Stomach (tissue), 4 donors: ENCODE results near the gene CSNK1E.

Experiments used
- CTCF ChIP-seq, 7 experiments: fragments of 450-650 bp in 4 of 7; fragments of 200-600 bp in 3 of 7; sonication (generic) in 3 of 7; IDR thresholded peaks; one replicate each; pipeline ENCODE4 v1.5.1; 2016 to 2019; ENCODE audit warnings: antibody characterized with exemption in 7 of 7, control low read depth in 2 of 7, mild to moderate bottlenecking in 1 of 7
- EP300 ChIP-seq: sonication (generic); formaldehyde crosslinking; IDR thresholded peaks from one replicate; pipeline ENCODE4 v1.6.1; 2017; ENCODE audit warnings: antibody characterized with exemption
- POLR2A ChIP-seq, 4 donors: fragments of 450-650 bp; IDR thresholded peaks; one replicate each; pipeline ENCODE4 v1.6.1; 2016; ENCODE audit warnings: antibody characterized with exemption in 4 of 4, control low read depth in 2 of 4, mild to moderate bottlenecking in 1 of 4, moderate library complexity in 1 of 4

- TF ChIP-seq EP300 (no peak), CTCF (IDR thresholded peaks at IDR 0.05) (no peak), POLR2A (IDR thresholded peaks at IDR 0.05) (no peak)
Measured at GRCh38 chr22:38258895-38259294, 58.3 kb downstream of the CSNK1E start.
